IPS DF 6.9 (cell line): ENCODE data around the gene HNRNPC.
"Not testable (repeated sequence)": the region's sequence is repeated elsewhere in the genome, so short reads cannot be mapped to it uniquely, and the experiment has no call there.

ENCODE experiments used
- DNase-seq: peaks from one replicate; pipeline ENCODE4 v3.0.0-alpha.2; 2013; ENCODE audit warnings: low read depth, low spot score
- H3K27ac ChIP-seq: one replicate; pipeline ENCODE4 v1.5.1; 2013; ENCODE audit warnings: low read length, control low read depth
- H3K27me3 ChIP-seq: 2 replicates; pipeline ENCODE4 v1.6.1; 2013; ENCODE audit warnings: mild to moderate bottlenecking, low read length; ENCODE audit not compliant: control insufficient read depth, insufficient read depth
- H3K36me3 ChIP-seq: 2 replicates; pipeline ENCODE4 v1.6.1; 2013; ENCODE audit warnings: low read length; ENCODE audit not compliant: control insufficient read depth, insufficient read depth
- H3K4me1 ChIP-seq: 2 replicates; pipeline ENCODE4 v1.6.1; 2013; ENCODE audit warnings: low read length; ENCODE audit not compliant: control insufficient read depth, insufficient read depth
- H3K4me3 ChIP-seq: 2 replicates; pipeline ENCODE4 v1.5.1; 2013; ENCODE audit warnings: mild to moderate bottlenecking, low read length
- H3K9me3 ChIP-seq: 2 replicates; pipeline ENCODE4 v1.6.1; 2013; ENCODE audit warnings: low read length, inconsistent platforms; ENCODE audit not compliant: control insufficient read depth, insufficient read depth
- WGBS: extraction: QIAGEN DNeasy Blood & Tissue Kit; methylation state at CpG from one replicate; pipeline ENCODE4 v1.1.7; 2013; ENCODE audit warnings: mixed read lengths, missing lambda C conversion rate; ENCODE audit not compliant: insufficient read length, insufficient coverage; 5-methylcytosine and 5-hydroxymethylcytosine counted together

Gene HNRNPC

DNA sequence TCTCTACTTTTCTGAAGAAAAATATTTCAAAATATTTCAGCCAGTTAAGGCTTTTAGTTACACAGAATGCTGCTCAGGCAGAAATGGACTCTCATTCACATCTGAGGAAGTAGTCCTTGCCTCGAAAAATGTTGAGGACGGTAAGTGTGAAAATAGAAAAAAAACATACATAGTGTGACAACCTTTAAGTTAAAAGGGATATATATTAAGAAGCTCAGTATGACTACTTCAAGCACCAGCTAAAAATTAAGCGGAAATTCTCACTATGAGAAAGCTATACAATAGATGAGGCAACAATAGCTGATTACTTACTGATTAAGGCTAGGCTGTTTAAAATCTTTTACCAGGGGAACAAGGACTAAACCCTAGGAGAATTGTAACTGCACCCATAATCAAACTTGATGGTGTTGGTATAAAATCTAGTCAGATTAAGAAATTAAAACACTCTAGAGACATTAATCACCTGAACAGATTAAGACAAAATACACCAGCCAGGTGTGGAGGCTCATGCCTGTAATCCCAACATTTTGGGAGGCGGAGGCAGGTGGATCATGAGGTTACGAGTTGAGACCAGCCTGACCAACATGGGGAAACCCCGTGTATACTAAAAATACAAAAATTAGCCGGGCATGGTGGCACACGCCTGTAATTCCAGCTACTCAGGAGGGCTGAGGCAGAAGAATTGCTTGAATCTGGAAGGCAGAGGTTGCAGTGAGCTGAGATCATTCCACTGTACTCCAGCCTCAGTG, 53.9 kb downstream of the HNRNPC start:
- H3K27me3 ChIP-seq: no peaks in the 10 kb centered on the region
- H3K4me1 ChIP-seq: no peaks in the 10 kb centered on the region
- no peak overlapping the region for H3K27ac ChIP-seq
- no peak overlapping the region for H3K4me3 ChIP-seq
- peaks cover 25% of the 10 kb centered on the region for H3K36me3 ChIP-seq
- H3K9me3 ChIP-seq: no peaks in the 10 kb centered on the region
- no peak for DNase-seq
- no CpG with 5 or more reads among the region's 8 CpGs for WGBS

DNA sequence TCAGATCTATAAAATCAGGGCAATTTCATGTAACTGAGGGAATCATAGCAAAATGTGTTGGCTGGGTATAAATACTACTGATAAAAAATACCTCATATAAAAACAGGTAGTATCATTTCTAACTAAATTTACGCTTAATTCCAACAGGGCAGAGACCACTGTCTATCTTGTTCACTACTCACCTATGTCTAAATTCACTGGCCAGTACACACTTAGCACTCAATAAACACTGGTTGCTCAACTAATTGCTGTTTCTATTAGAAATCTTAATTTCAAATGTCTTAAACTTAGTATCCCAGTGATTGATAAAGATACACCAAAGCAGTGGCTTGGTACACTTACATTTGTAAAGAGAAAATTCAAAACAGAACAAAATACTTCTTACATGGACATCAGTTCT, 55.6 kb downstream of the HNRNPC start:
- Histone ChIP-seq H3K36me3 (peaks cover 22% of the 10 kb centered on the region), H3K9me3 (no peaks in the 10 kb centered on the region), H3K27ac (no peak overlapping the region), H3K4me1 (no peaks in the 10 kb centered on the region), H3K27me3 (no peaks in the 10 kb centered on the region), H3K4me3 (no peak overlapping the region)
- no peak for DNase-seq
- no CpG with 5 or more reads among the region's 1 CpG for WGBS

DNA sequence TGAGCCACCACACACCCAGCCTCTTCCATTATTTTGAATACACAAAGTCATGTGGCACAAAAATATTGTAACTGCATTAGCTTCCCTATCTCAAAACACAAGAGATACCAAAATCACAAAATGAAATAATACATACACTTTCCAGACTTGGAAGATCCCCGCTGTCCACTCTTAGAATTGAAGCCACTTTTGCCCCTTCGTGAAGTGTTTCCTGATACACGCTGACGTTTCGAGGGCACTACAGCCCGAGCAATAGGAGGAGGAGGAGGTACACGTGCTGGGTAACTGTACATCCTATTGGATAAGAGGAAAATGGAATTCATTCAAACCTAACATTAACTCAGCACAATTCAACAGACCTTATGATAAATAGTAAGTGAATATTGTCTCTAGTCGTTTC, 56.4 kb downstream of the HNRNPC start:
- peaks cover 22% of the 10 kb centered on the region for H3K36me3 ChIP-seq
- H3K27ac ChIP-seq, H3K9me3 ChIP-seq, H3K4me1 ChIP-seq, DNase-seq, H3K27me3 ChIP-seq, H3K4me3 ChIP-seq: not testable (repeated sequence)
- no CpG with 5 or more reads among the region's 8 CpGs for WGBS

DNA sequence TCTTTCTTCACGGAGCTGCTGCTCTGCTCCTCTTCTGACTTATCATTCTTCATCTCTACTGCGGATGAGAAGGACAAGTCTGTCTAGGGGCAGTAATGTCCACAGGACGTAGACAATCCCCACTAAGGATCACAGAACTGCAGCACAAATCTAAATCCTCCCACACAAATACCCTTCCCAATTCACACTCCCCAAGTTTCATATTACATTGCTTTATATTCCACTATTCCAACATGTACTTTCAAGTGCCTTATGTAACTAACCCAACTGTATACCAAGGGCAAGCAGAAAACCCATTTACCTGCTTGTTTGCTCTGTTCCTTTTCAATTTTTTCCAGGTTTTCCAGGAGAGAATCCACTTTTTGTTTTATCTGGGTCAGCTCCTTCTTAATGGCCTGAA, 57.7 kb downstream of the HNRNPC start:
- Histone ChIP-seq H3K9me3 (no peaks in the 10 kb centered on the region), H3K27ac (no peak overlapping the region), H3K36me3 (peaks cover 25% of the 10 kb centered on the region), H3K4me1 (no peaks in the 10 kb centered on the region), H3K4me3 (no peak overlapping the region), H3K27me3 (no peaks in the 10 kb centered on the region)
- WGBS: 100% methylated on average over 1 of the region's 3 CpGs
- no peak for DNase-seq

DNA sequence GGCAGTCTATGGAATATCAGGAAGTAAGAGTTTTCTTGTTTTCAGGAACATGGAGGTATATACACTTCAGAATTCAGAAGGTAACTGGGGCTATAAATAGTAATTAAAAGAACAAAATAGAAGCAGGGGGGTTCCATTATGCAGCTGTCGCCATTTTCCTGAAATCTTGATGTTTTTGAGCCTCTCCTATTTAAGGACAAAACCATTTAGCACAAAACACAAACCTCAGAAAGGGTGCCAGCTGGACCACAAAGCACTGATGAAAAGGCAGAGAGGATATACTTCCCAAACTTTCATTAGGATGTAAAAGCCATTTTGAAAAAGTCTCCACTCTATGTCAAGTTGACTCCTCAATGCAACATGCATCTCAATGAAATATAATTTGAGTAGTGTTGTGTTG, 59.2 kb downstream of the HNRNPC start:
- no peaks in the 10 kb centered on the region for H3K9me3 ChIP-seq
- no peaks in the 10 kb centered on the region for H3K27me3 ChIP-seq
- H3K36me3 ChIP-seq: peaks cover 25% of the 10 kb centered on the region
- H3K27ac ChIP-seq: no peak overlapping the region
- no peak for DNase-seq
- no peak overlapping the region for H3K4me3 ChIP-seq
- H3K4me1 ChIP-seq: no peaks in the 10 kb centered on the region
- WGBS: no CpG with 5 or more reads among the region's 1 CpG

DNA sequence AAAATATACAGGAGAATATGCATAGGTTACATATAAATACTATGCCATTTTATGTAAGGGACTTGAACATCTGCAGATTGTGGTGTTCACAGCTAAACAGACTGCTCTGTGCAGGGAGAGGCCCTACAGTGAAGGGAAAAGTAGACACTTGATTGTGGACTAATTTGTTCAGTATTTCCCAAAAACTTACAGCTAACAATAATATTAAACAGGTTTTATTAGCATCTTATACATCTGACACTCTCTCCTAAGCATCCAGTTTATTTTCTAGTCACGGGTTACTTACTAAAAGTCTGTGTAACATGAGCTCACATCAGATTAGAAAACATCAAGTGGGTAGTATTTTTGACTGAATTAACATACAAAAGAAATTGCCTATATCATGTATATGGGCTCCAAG, 60.1 kb downstream of the HNRNPC start:
- Histone ChIP-seq H3K27ac (no peak overlapping the region), H3K27me3 (no peaks in the 10 kb centered on the region), H3K4me1 (no peaks in the 10 kb centered on the region), H3K9me3 (no peaks in the 10 kb centered on the region), H3K36me3 (peaks cover 25% of the 10 kb centered on the region), H3K4me3 (no peak overlapping the region)
- no CpG with 5 or more reads among the region's 1 CpG for WGBS
- no peak for DNase-seq

DNA sequence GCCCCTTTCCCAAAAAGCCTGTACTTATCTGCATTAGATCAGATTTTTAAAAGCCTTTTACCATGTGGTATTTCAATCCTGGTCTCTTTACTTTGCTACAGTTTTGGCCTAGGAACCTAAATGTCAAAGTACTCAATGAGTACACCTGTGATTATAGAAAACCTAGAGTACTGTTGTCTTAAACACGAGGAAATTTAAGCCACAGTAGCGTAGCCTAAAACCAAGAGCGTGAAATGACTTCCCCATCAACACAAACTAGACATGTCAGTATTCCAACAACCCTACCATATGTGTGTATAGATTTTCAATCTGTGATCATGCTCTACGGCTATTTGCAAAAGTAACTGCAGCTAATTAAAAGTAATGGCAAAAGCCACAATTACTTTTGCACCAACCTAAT, 60.7 kb downstream of the HNRNPC start:
- no CpG with 5 or more reads among the region's 4 CpGs for WGBS
- H3K9me3 ChIP-seq: no peaks in the 10 kb centered on the region

DNA sequence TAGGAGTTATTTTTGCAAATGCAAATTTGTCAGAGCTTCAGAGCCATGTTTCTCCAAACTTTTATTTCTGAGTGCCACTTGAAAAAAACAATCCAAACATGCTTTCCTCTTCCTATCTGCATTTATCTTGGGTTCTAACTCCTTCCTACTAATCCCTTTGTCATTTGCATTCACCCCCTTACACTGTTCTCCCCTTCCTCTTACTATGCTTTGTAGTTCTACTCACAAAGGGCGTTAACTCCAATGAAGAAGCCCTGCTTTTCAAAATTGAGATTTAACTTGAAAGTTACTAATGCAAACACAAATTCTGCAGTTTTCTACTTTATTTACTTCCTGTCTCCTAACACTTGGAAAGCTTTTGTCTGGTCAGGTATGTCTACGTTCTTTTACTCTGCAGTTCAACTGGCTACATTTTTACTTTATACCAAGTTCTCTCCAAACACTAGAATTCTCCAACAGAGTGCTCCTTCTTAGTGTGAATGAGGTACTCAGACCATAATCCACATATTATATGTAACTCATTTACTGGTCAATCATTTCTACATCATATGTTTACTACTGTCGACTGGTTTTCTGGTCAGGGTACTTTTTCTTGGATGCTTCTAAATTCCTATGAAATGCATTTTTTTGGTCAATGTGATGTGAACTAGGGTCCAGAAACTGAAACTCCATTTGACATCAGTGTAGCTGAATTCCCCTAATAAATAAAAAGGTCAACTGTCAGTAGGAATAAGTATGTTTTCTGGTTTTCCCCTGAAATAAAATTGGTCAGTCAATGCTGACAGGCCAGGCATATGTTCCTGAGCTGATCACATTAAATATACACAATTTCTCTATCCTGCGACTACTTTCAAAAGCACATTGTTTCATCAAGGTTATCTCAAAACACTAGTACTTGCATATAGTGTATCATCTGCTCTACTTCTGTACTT, 62.2 kb downstream of the HNRNPC start:
- H3K36me3 ChIP-seq: peaks cover 17% of the 10 kb centered on the region; the same call in 1 of the 2 replicates
- H3K27me3 ChIP-seq: no peaks in the 10 kb centered on the region
- no peak overlapping the region for H3K4me3 ChIP-seq
- WGBS: no CpG with 5 or more reads among the region's 4 CpGs
- H3K9me3 ChIP-seq: no peaks in the 10 kb centered on the region
- DNase-seq: no peak
- H3K27ac ChIP-seq: no peak overlapping the region
- no peaks in the 10 kb centered on the region for H3K4me1 ChIP-seq

More for the DNA sequence above, 60.7 kb downstream of the HNRNPC start:
- Histone ChIP-seq H3K4me1 (no peaks in the 10 kb centered on the region), H3K36me3 (peaks cover 25% of the 10 kb centered on the region), H3K27me3 (no peaks in the 10 kb centered on the region), H3K27ac (no peak overlapping the region), H3K4me3 (no peak overlapping the region)
- DNase-seq: no peak

DNA sequence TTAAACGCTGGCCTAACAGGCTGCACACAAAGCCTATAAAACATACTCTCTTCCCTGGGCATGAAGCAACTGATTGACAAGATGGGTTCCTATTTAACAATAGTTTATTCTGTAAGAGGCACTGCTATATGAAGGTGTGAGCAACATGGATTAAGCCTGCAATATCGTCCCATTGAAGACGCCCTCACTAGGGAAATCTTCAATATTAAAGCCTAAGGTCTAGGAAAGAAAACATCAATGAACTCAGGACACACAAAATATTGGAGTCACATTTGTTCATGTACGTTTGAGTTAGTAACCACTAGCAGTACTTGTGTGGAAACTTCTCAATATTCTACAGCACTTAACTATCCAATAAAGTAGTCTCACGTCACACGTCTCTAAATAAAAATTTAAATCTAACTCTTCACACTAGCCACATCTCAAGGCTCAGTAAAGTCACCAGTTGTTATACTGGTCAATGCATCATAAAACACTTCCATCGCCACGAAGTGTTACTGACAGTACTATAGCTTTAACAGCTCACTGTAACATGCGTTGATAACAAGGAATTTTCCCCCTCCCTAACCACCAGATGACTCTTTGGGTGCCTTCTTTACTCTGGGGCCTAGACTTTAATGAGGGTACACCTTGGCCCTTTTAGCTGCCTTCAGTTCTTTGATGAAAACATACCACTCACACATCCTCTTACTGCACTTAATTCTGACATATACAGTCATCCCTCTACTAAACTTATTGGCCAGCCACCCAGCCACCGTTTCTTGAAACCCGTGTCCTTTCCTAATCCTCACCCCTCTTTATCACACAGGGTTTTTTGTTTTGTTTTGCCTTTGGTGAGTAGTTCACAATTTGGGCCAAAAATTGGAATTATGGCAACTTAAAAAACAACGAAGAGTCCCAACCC, 63.3 kb downstream of the HNRNPC start:
- peaks cover 7% of the 10 kb centered on the region; the same call in 1 of the 2 replicates for H3K36me3 ChIP-seq
- H3K4me1 ChIP-seq: no peaks in the 10 kb centered on the region
- H3K27me3 ChIP-seq: no peaks in the 10 kb centered on the region
- no peak for DNase-seq
- WGBS: 100% methylated on average over 2 of the region's 12 CpGs
- H3K9me3 ChIP-seq: no peaks in the 10 kb centered on the region
- no peak overlapping the region for H3K4me3 ChIP-seq
- H3K27ac ChIP-seq: no peak overlapping the region
